AG09309 (cell line): Measurements from ENCODE around the gene MRC1.

Source experiments
- DNase-seq: peaks from one replicate; pipeline ENCODE4 v3.0.0-alpha.2; 2010; ENCODE audit warnings: low read depth
- H3K4me3 ChIP-seq: 2 replicates; pipeline ENCODE4 v1.5.1; 2011; ENCODE audit warnings: mild to moderate bottlenecking, low read depth, low read length, moderate library complexity; ENCODE audit not compliant: control insufficient read depth
- CTCF ChIP-seq: IDR thresholded peaks from 2 replicates; pipeline ENCODE4 v1.5.1; 2011; ENCODE audit warnings: mild to moderate bottlenecking, low read depth, low read length, inconsistent platforms; ENCODE audit not compliant: insufficient read depth, control insufficient read depth; ENCODE audit errors: missing control alignments

The MRC1 gene

GRCh38 chr10:17784688-17785087 lies 24.5 kb upstream of the MRC1 start:
- no peak overlapping the region for H3K4me3 ChIP-seq
- TF ChIP-seq CTCF, result no peak
- DNase-seq, result no peak

GRCh38 chr10:17785276-17785930 lies 23.7 kb upstream of the MRC1 start:
- H3K4me3 ChIP-seq, result no peak overlapping the region

GRCh38 chr10:17787087-17787961 lies 21.8 kb upstream of the MRC1 start:
- no peak for TF ChIP-seq CTCF
- peak; percentile 88 for DNase-seq
- no peak overlapping the region for H3K4me3 ChIP-seq

More at GRCh38 chr10:17785276-17785930, 23.7 kb upstream of the MRC1 start:
- no peak for DNase-seq
- no peak for TF ChIP-seq CTCF

GRCh38 chr10:17788646-17789045 lies 20.5 kb upstream of the MRC1 start:
- no peak for TF ChIP-seq CTCF
- no peak for DNase-seq

GRCh38 chr10:17789396-17789795 lies 19.8 kb upstream of the MRC1 start:
- no peak overlapping the region for H3K4me3 ChIP-seq
- no peak for DNase-seq
- TF ChIP-seq CTCF, result no peak

More at GRCh38 chr10:17788646-17789045, 20.5 kb upstream of the MRC1 start:
- H3K4me3 ChIP-seq, result no peak overlapping the region

GRCh38 chr10:17790651-17791050 lies 18.5 kb upstream of the MRC1 start:
- DNase-seq, result no peak
- no peak overlapping the region for H3K4me3 ChIP-seq
- TF ChIP-seq CTCF, result no peak
